HG02885 (cell line): ENCODE data around the gene PDCD10.

ENCODE experiments used
- ATAC-seq: cut with Tn5 transposase; IDR thresholded peaks from one replicate; pipeline ENCODE4 v1.9.1; 2021; ENCODE audit warnings: mild to moderate bottlenecking; ENCODE audit not compliant: unreplicated experiment, poor library complexity

PDCD10 gene

GRCh38 chr3:167734498-167735232 lies at the start of gene PDCD10:
Gene PDCD10 (minus strand): TSS chr3:167734892. CDS start chr3:167720157, 14,735 bp downstream.
- peak; percentile 85 for ATAC-seq

GRCh38 chr3:167783781-167784180 lies 49.1 kb upstream of the PDCD10 start:
- ATAC-seq = no peak

GRCh38 chr3:167780214-167780883 lies 45.7 kb upstream of the PDCD10 start:
- no peak for ATAC-seq

- ATAC-seq = peak; percentile 36
These were observed 42.7 kb upstream of the PDCD10 start for GRCh38 chr3:167777356-167777755.

- ATAC-seq = no peak
These were observed 41.5 kb upstream of the PDCD10 start for GRCh38 chr3:167776066-167776685.

- ATAC-seq = peak; percentile 90
These were observed 38.9 kb upstream of the PDCD10 start for GRCh38 chr3:167773584-167773983.

- peak; percentile 40 for ATAC-seq
These were observed 38.3 kb upstream of the PDCD10 start for GRCh38 chr3:167772992-167773391.

- ATAC-seq = peak; percentile 68
These were observed 27.6 kb upstream of the PDCD10 start for GRCh38 chr3:167762296-167762695.

- ATAC-seq = no peak
These were observed 26.6 kb upstream of the PDCD10 start for GRCh38 chr3:167761302-167761701.

GRCh38 chr3:167754049-167754448 lies 19.4 kb upstream of the PDCD10 start:
- no peak for ATAC-seq

GRCh38 chr3:167750272-167750971 lies 15.7 kb upstream of the PDCD10 start:
- peak; percentile 98 for ATAC-seq

- ATAC-seq = no peak
These were observed 15.0 kb upstream of the PDCD10 start for GRCh38 chr3:167749728-167750127.

- ATAC-seq = no peak
These were observed 14.5 kb upstream of the PDCD10 start for GRCh38 chr3:167749209-167749608.

GRCh38 chr3:167743799-167744198 lies 9.1 kb upstream of the PDCD10 start:
- ATAC-seq = no peak

- ATAC-seq = no peak
These were observed 7.6 kb upstream of the PDCD10 start for GRCh38 chr3:167742338-167742737.

GRCh38 chr3:167740961-167741587 lies 6.4 kb upstream of the PDCD10 start:
- peak; percentile 95 for ATAC-seq

GRCh38 chr3:167739190-167739810 lies 4.6 kb upstream of the PDCD10 start:
- ATAC-seq = no peak

GRCh38 chr3:167738037-167738436 lies 3.3 kb upstream of the PDCD10 start:
- no peak for ATAC-seq

- ATAC-seq = no peak
These were observed 2.3 kb upstream of the PDCD10 start for GRCh38 chr3:167736997-167737396.

- ATAC-seq = no peak
These were observed 1.6 kb upstream of the PDCD10 start for GRCh38 chr3:167736264-167736787.
